ENCODE data around the gene FAM78A. TPM values are rescaled to one million over a fixed set of nuclear protein-coding genes. Genes with fewer than 3 reads are reported as not detected.
"Not testable (repeated sequence)": the region's sequence is repeated elsewhere in the genome, so short reads cannot be mapped to it uniquely, and the experiment has no call there.

Gene FAM78A
- total RNA-seq, 1 donor from 2014 or later: 3.3 TPM

GRCh38 chr9:131281119-131281965, 5.0 kb upstream of the FAM78A start:
- DNase-seq (ENCODE audit: low spot score): no peak

- no peak for DNase-seq (ENCODE audit: low spot score)
These were observed 4.3 kb upstream of the FAM78A start for GRCh38 chr9:131280660-131281059.

GRCh38 chr9:131279863-131280570, 3.7 kb upstream of the FAM78A start:
- DNase-seq (ENCODE audit: low spot score): no peak

- no peak for DNase-seq (ENCODE audit: low spot score)
These were observed 3.0 kb upstream of the FAM78A start for GRCh38 chr9:131279196-131279862.

- DNase-seq (ENCODE audit: low spot score): no peak
These were observed 2.4 kb upstream of the FAM78A start for GRCh38 chr9:131278702-131279111.

GRCh38 chr9:131277910-131278701, 1.8 kb upstream of the FAM78A start:
- DNase-seq (ENCODE audit: low spot score): peak; percentile 83

- DNase-seq (ENCODE audit: low spot score): no peak
These were observed 1.1 kb upstream of the FAM78A start for GRCh38 chr9:131277287-131277909.

- DNase-seq (ENCODE audit: low spot score): no peak
These were observed 579 bp upstream of the FAM78A start for GRCh38 chr9:131276891-131277286.

GRCh38 chr9:131275332-131276093, 797 bp downstream of the FAM78A start:
- DNase-seq (ENCODE audit: low spot score): no peak

GRCh38 chr9:131274674-131275331, 1.5 kb downstream of the FAM78A start:
- no peak for DNase-seq (ENCODE audit: low spot score)

- no peak for DNase-seq (ENCODE audit: low spot score)
These were observed 2.2 kb downstream of the FAM78A start for GRCh38 chr9:131273856-131274673.

- DNase-seq (ENCODE audit: low spot score): no peak
These were observed 3.0 kb downstream of the FAM78A start for GRCh38 chr9:131273146-131273855.

- DNase-seq (ENCODE audit: low spot score): no peak
These were observed 4.1 kb downstream of the FAM78A start for GRCh38 chr9:131272212-131272611.

GRCh38 chr9:131271506-131271931, 4.8 kb downstream of the FAM78A start:
- DNase-seq (ENCODE audit: low spot score): no peak

GRCh38 chr9:131271016-131271273, 5.4 kb downstream of the FAM78A start:
- not testable (repeated sequence) for DNase-seq (ENCODE audit: low spot score)

GRCh38 chr9:131270171-131271015, 5.9 kb downstream of the FAM78A start:
- no peak for DNase-seq (ENCODE audit: low spot score)
